ENCODE data around the gene BUD31. TPM values are rescaled to one million over a fixed set of nuclear protein-coding genes. Genes with fewer than 3 reads are reported as not detected.

The BUD31 gene
- total and polyA plus RNA-seq, 9 of the 15 experiments (the other 6 are each of a cell fraction or from before 2014, with no cell fraction given), result 105 to 342 (median 247) TPM

GRCh38 chr7:99383791-99384370 lies 24.9 kb upstream of the BUD31 start (continued):
- no peak for TF ChIP-seq MYNN (IDR thresholded peaks at IDR 0.05)
- no peak for TF ChIP-seq MYNN (CRISPR knock-in tag; IDR thresholded peaks at IDR 0.05)
- TF ChIP-seq RBM25 (IDR thresholded peaks at IDR 0.05; ENCODE audit: low read depth, low read length, severe bottlenecking), result peak; percentile 75
- no peak for TF ChIP-seq ZNF282 (CRISPR knock-in tag; IDR thresholded peaks at IDR 0.05)
- TF ChIP-seq LARP7 (IDR thresholded peaks at IDR 0.05), result no peak
- no peak for TF ChIP-seq ZEB2 (IDR thresholded peaks at IDR 0.05)
- no peak for TF ChIP-seq PYGO2 (tag; IDR thresholded peaks at IDR 0.05)
- no peak for TF ChIP-seq ZNF668 (CRISPR knock-in tag; IDR thresholded peaks at IDR 0.05)
- peak; percentile 89 for TF ChIP-seq BCOR (IDR thresholded peaks at IDR 0.05)
- TF ChIP-seq RBM22 (IDR thresholded peaks at IDR 0.05; ENCODE audit: low read depth, low read length, poor library complexity, severe bottlenecking), result peak; percentile 56
- TF ChIP-seq ZSCAN29 (IDR thresholded peaks at IDR 0.05), result no peak
- TF ChIP-seq STAG1 (CRISPR knock-in tag; IDR thresholded peaks at IDR 0.05; ENCODE audit: borderline replicate concordance), result no peak

GRCh38 chr7:99384523-99384922 lies 24.2 kb upstream of the BUD31 start:
- intact Hi-C loops (cut with micrococcal nuclease) (no loop called here), in situ Hi-C loops (cut with MboI) (no loop called here)
- H3K79me2 ChIP-seq (ENCODE audit: control insufficient read depth, insufficient read depth, low read length), result peaks cover 51% of the 10 kb centered on the region
- H3K4me2 ChIP-seq (ENCODE audit: insufficient read depth, low read length), result no peak overlapping the region
- peaks cover 16 to 41% of the 10 kb centered on the region in 2 experiments for H3K4me1 ChIP-seq (replicated peaks in 1 of 2; ENCODE audit: control insufficient read depth in 2 of 2, insufficient read depth in 2 of 2, low read length in 2 of 2)
- WGBS (ENCODE audit: insufficient coverage, low coverage, missing lambda C conversion rate), result 78% methylated on average over 4 of the region's 4 CpGs
- H3K36me3 ChIP-seq (ENCODE audit: control insufficient read depth, insufficient read depth, low read length), result peaks cover 73% of the 10 kb centered on the region; the same call in 2 of the 3 replicates
- no peak overlapping the region for H3K27ac ChIP-seq (ENCODE audit: extremely low read depth, low read depth, low read length)
- POLR2A ChIA-PET, result no interaction called here
- DNase-seq (ENCODE audit: extremely low read depth in 1 of 4, low spot score in 3 of 4) (no peak), FAIRE-seq (no peak), ATAC-seq (no peak)
- no peak for TF ChIP-seq USF2 (CRISPR knock-in tag; IDR thresholded peaks at IDR 0.05)
- no peak for TF ChIP-seq MITF (IDR thresholded peaks at IDR 0.05)
- TF ChIP-seq ZBTB2 (IDR thresholded peaks at IDR 0.05), result no peak
- no peak for TF ChIP-seq ZNF449 (CRISPR knock-in tag; IDR thresholded peaks at IDR 0.05)
- TF ChIP-seq POLR2G (IDR thresholded peaks at IDR 0.05; ENCODE audit: low read depth, low read length), result peak; percentile 38
- no peak for TF ChIP-seq PCBP1 (IDR thresholded peaks at IDR 0.05; ENCODE audit: low read depth, low read length, poor library complexity, severe bottlenecking)
- TF ChIP-seq ZNF780A (CRISPR knock-in tag; IDR thresholded peaks at IDR 0.05), result no peak
- peaks cover 25% of the 10 kb centered on the region for H4K20me1 ChIP-seq (replicated peaks; ENCODE audit: control insufficient read depth, insufficient read depth, low read length)
- no peak overlapping the region for H2AFZ ChIP-seq (ENCODE audit: low read depth, low read length)
- H3K9me1 ChIP-seq (ENCODE audit: control insufficient read depth, insufficient read depth, low read length), result peaks cover 6% of the 10 kb centered on the region
- CTCF ChIA-PET (ENCODE audit: low intra/inter-chr PET ratio), result no interaction called here
- H3K4me3 ChIP-seq, result no peak overlapping the region
- H3K27me3 ChIP-seq (ENCODE audit: control insufficient read depth in 2 of 2, insufficient read depth in 2 of 2, low read length in 2 of 2), result no peaks in the 10 kb centered on the region
- no peaks in the 10 kb centered on the region for H3K9me3 ChIP-seq (replicated peaks; ENCODE audit: control insufficient read depth, insufficient read depth, low read depth, low read length)
- no TSS peak for BruUV-seq (replicated peaks)
- peak overlapping the region in 1 of 2 experiments; percentile 77; a peak in 2 of 4 replicates for H3K9ac ChIP-seq (ENCODE audit: insufficient read depth in 1 of 2, low read depth in 2 of 2, low read length in 2 of 2)
